HepG2 (cell line): ENCODE results near the gene CCDC88C. TPM values are rescaled to one million over a fixed set of nuclear protein-coding genes. Genes with fewer than 3 reads are reported as not detected.

Experiments
- ATAC-seq: fragments of 200-7000 bp; cut with Tn5 transposase; 3 replicates; pipeline ENCODE4 v1.9.1; 2020; ENCODE audit warnings: mild to moderate bottlenecking, moderate library complexity
- BruUV-seq: library from RNA; stranded (reverse); fragments of 400-500 nt; replicated peaks from 2 replicates; lab custom pipeline; 2021; lab: Mats Ljungman, UMichigan
- CTCF ChIA-PET: fragments of 300-600 bp; formaldehyde crosslinking; extraction: SDS; loops from one replicate; lab custom pipeline; 2021; ENCODE audit warnings: low total read pairs, inconsistent platforms, low intra/inter-chr PET ratio; lab: Yijun Ruan, JAX
- POLR2A ChIA-PET: fragments of 350-600 bp; sonication (Branson Sonifier 250); formaldehyde crosslinking; loops from one replicate; lab custom pipeline; 2020; ENCODE audit warnings: antibody characterized with exemption, inconsistent platforms; lab: Yijun Ruan, JAX
- DNase-seq: peaks from one replicate; pipeline ENCODE4 v3.0.0-alpha.2; 2015; ENCODE audit warnings: low spot score
- FAIRE-seq: peaks from 3 replicates; lab custom pipeline; 2011; peaks lifted over from hg19 to GRCh38; lab: Jason Lieb, UNC
- H2AFZ ChIP-seq: one replicate; pipeline ENCODE4 v1.6.1; 2011; ENCODE audit warnings: low read length, inconsistent platforms
- H3K27ac ChIP-seq: fragments of 300-600 bp; 3 replicates; pipeline ENCODE4 v1.8.0; 2011; ENCODE audit warnings: mixed run types, mild to moderate bottlenecking, mixed read lengths, low read length, inconsistent platforms; ENCODE audit not compliant: insufficient read depth; ENCODE audit errors: extremely low read length
- H3K27me3 ChIP-seq, 2 experiments: fragments of 200-600 bp in 1 of 2; 2 replicates in 1 of 2; 3 replicates in 1 of 2; pipeline versions ENCODE4 v1.6.0 to v1.8.0; 2011; ENCODE audit warnings: low read length in 2 of 2, mild to moderate bottlenecking in 2 of 2, moderate library complexity in 2 of 2, inconsistent platforms in 1 of 2; ENCODE audit not compliant: insufficient read depth in 2 of 2, control insufficient read depth in 1 of 2
- H3K36me3 ChIP-seq, 2 experiments: fragments of 200-600 bp in 1 of 2; replicated peaks in 1 of 2; 2 replicates in 1 of 2; 3 replicates in 1 of 2; pipeline versions ENCODE4 v1.5.1 to v1.8.0; 2011; ENCODE audit warnings: low read length in 2 of 2, inconsistent platforms in 1 of 2; ENCODE audit not compliant: insufficient read depth in 2 of 2, control insufficient read depth in 1 of 2
- H3K4me1 ChIP-seq: 2 replicates; pipeline ENCODE4 v1.5.1; 2012; ENCODE audit warnings: low read length, inconsistent platforms; ENCODE audit not compliant: insufficient read depth
- H3K4me2 ChIP-seq: 2 replicates; pipeline ENCODE4 v1.6.0; 2011; ENCODE audit warnings: low read depth, low read length, inconsistent platforms
- H3K4me3 ChIP-seq, 3 experiments: fragments of 200-600 bp in 1 of 3; sonication (generic), shearing (Covaris generic) in 1 of 3; replicated peaks in 1 of 3; 2 replicates each; pipeline ENCODE4 v1.5.1; 2011 to 2016; ENCODE audit warnings: low read length in 3 of 3, inconsistent platforms in 2 of 3, low read depth in 2 of 3, mild to moderate bottlenecking in 2 of 3, control low read depth in 1 of 3, mixed read lengths in 1 of 3; ENCODE audit not compliant: insufficient read depth in 1 of 3
- H3K79me2 ChIP-seq: one replicate; pipeline ENCODE4 v1.6.1; 2011; ENCODE audit warnings: low read length, inconsistent platforms; ENCODE audit not compliant: insufficient read depth
- H3K9ac ChIP-seq: 2 replicates; pipeline ENCODE4 v1.6.0; 2011; ENCODE audit warnings: mild to moderate bottlenecking, low read depth, low read length, inconsistent platforms; ENCODE audit not compliant: insufficient read depth
- H3K9me3 ChIP-seq: 2 replicates; pipeline ENCODE4 v1.5.1; 2012; ENCODE audit warnings: mild to moderate bottlenecking, low read length
- H4K20me1 ChIP-seq: 2 replicates; pipeline ENCODE4 v1.6.0; 2011; ENCODE audit warnings: inconsistent platforms, mild to moderate bottlenecking, low read length, moderate library complexity; ENCODE audit not compliant: insufficient read depth
- ARHGAP35 ChIP-seq: sonication (generic); formaldehyde crosslinking; IDR thresholded peaks from 2 replicates; pipeline ENCODE4 v1.9.0; 2022; ENCODE audit warnings: mild to moderate bottlenecking, inconsistent platforms, moderate library complexity, missing genetic modification reagents, borderline replicate concordance
- BHLHE40 ChIP-seq: IDR thresholded peaks from 2 replicates; pipeline ENCODE4 v1.6.1; 2011; ENCODE audit warnings: low read length, improper control_type of control experiment
- FOSL2 ChIP-seq: sonication (generic); formaldehyde crosslinking; IDR thresholded peaks from 2 replicates; pipeline ENCODE4 v1.4.0; 2020; ENCODE audit warnings: missing genetic modification reagents
- HIVEP1 ChIP-seq: sonication (generic); formaldehyde crosslinking; IDR thresholded peaks from 2 replicates; pipeline ENCODE4 v1.4.0; 2020; ENCODE audit warnings: mild to moderate bottlenecking, missing genetic modification reagents
- KLF6 ChIP-seq: IDR thresholded peaks from 2 replicates; pipeline ENCODE4 v1.8.0; 2016; ENCODE audit warnings: missing biosample characterization, missing genetic modification reagents
- MXI1 ChIP-seq: IDR thresholded peaks from 3 replicates; pipeline ENCODE4 v1.6.1; 2012; ENCODE audit warnings: low read depth, low read length, inconsistent platforms, borderline replicate concordance
- NKX3-1 ChIP-seq: sonication (generic); formaldehyde crosslinking; IDR thresholded peaks from 2 replicates; pipeline ENCODE4 v1.5.0; 2020; ENCODE audit warnings: missing genetic modification reagents
- POGZ ChIP-seq: sonication (generic); formaldehyde crosslinking; IDR thresholded peaks from 2 replicates; pipeline ENCODE4 v1.4.0; 2020; ENCODE audit warnings: mild to moderate bottlenecking, missing genetic modification reagents
- SALL2 ChIP-seq: sonication (generic); formaldehyde crosslinking; IDR thresholded peaks from 2 replicates; pipeline ENCODE4 v1.8.1; 2023; ENCODE audit warnings: mild to moderate bottlenecking, missing genetic modification reagents, inconsistent platforms
- SMAD9 ChIP-seq: sonication (generic); formaldehyde crosslinking; IDR thresholded peaks from 2 replicates; pipeline ENCODE4 v1.5.1; 2020; ENCODE audit warnings: mild to moderate bottlenecking, missing genetic modification reagents
- SYNCRIP ChIP-seq: fragments of 200-400 bp; formaldehyde crosslinking; IDR thresholded peaks from 2 replicates; pipeline ENCODE4 v1.6.1; 2018; ENCODE audit warnings: mild to moderate bottlenecking, low read depth, low read length; ENCODE audit not compliant: insufficient read depth
- ZFY ChIP-seq: sonication (generic); formaldehyde crosslinking; IDR thresholded peaks from 2 replicates; pipeline ENCODE4 v1.4.0; 2020; ENCODE audit warnings: missing genetic modification reagents
- ZNF605 ChIP-seq: sonication (generic); formaldehyde crosslinking; IDR thresholded peaks from 2 replicates; pipeline ENCODE4 v1.8.0; 2022; ENCODE audit warnings: mild to moderate bottlenecking, missing genetic modification reagents
- WGBS: methylation state at CpG from one replicate; pipeline ENCODE4 v1.1.6; 2017; ENCODE audit warnings: low lambda C conversion rate; 5-methylcytosine and 5-hydroxymethylcytosine counted together
- in situ Hi-C: cut with HindIII; loops from 2 replicates; pipeline ENCODE4 v1.10.0; 2017; ENCODE audit warnings: low pct_unique_long_range_greater_than_20kb; ENCODE audit not compliant: extremely low pct_ligation_motif_present
- intact Hi-C: fragments of 100-400 bp; cut with micrococcal nuclease; formaldehyde crosslinking; loops from one replicate; pipeline ENCODE4 v1.10.0; 2022; ENCODE audit not compliant: unreplicated experiment
- polyA plus RNA-seq, 8 experiments: library from polyadenylated mRNA; depleted of rRNA in 3 of 8; stranded (reverse) in 7 of 8; unstranded in 1 of 8; fragments of >200 nt; fragmentation: Illumina TruSeq in 4 of 8; extraction: Trizol in 4 of 8; gene quantifications; 2 replicates each; pipeline versions ENCODE4 v1.2.1 to v1.2.3, GENCODE V29; 2011 to 2016; ENCODE audit warnings: low read depth in 4 of 8, missing spikeins in 1 of 8, mixed read lengths in 1 of 8; ENCODE audit not compliant: insufficient read depth in 1 of 8
- total RNA-seq, 5 experiments: library from RNA; depleted of rRNA; stranded (reverse); fragments of >200 nt; fragmentation: Illumina TruSeq; extraction: Trizol; gene quantifications; 2 replicates each; pipeline ENCODE4 v1.2.3, GENCODE V29; 2016; ENCODE audit warnings: low read depth in 1 of 5
- TF ChIP-seq, protein P1 (sequence below): sonication (generic); formaldehyde crosslinking; IDR thresholded peaks from 2 replicates; pipeline ENCODE4 v1.4.0; 2020; ENCODE audit warnings: missing genetic modification reagents
- TF ChIP-seq, protein P2 (sequence below): sonication (generic); formaldehyde crosslinking; IDR thresholded peaks from 2 replicates; pipeline ENCODE4 v1.5.0; 2020; ENCODE audit warnings: mild to moderate bottlenecking, missing genetic modification reagents, moderate library complexity
- TF ChIP-seq, protein P3 (sequence below): IDR thresholded peaks from 2 replicates; pipeline ENCODE4 v1.6.1; 2016; ENCODE audit warnings: missing genetic modification reagents, missing compliant biosample characterization

Gene CCDC88C
- total and polyA plus RNA-seq, 2 of the 13 experiments (the other 11 are each of a cell fraction or from before 2014, with no cell fraction given), result 3.6 to 11.7 TPM

- TF ChIP-seq MXI1 (no peak), POGZ (CRISPR knock-in tag) (no peak)
- TF ChIP-seq, protein P1, sequence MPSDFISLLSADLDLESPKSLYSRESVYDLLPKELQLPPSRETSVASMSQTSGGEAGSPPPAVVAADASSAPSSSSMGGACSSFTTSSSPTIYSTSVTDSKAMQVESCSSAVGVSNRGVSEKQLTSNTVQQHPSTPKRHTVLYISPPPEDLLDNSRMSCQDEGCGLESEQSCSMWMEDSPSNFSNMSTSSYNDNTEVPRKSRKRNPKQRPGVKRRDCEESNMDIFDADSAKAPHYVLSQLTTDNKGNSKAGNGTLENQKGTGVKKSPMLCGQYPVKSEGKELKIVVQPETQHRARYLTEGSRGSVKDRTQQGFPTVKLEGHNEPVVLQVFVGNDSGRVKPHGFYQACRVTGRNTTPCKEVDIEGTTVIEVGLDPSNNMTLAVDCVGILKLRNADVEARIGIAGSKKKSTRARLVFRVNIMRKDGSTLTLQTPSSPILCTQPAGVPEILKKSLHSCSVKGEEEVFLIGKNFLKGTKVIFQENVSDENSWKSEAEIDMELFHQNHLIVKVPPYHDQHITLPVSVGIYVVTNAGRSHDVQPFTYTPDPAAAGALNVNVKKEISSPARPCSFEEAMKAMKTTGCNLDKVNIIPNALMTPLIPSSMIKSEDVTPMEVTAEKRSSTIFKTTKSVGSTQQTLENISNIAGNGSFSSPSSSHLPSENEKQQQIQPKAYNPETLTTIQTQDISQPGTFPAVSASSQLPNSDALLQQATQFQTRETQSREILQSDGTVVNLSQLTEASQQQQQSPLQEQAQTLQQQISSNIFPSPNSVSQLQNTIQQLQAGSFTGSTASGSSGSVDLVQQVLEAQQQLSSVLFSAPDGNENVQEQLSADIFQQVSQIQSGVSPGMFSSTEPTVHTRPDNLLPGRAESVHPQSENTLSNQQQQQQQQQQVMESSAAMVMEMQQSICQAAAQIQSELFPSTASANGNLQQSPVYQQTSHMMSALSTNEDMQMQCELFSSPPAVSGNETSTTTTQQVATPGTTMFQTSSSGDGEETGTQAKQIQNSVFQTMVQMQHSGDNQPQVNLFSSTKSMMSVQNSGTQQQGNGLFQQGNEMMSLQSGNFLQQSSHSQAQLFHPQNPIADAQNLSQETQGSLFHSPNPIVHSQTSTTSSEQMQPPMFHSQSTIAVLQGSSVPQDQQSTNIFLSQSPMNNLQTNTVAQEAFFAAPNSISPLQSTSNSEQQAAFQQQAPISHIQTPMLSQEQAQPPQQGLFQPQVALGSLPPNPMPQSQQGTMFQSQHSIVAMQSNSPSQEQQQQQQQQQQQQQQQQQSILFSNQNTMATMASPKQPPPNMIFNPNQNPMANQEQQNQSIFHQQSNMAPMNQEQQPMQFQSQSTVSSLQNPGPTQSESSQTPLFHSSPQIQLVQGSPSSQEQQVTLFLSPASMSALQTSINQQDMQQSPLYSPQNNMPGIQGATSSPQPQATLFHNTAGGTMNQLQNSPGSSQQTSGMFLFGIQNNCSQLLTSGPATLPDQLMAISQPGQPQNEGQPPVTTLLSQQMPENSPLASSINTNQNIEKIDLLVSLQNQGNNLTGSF (CRISPR knock-in tag), result no peak
Observed at GRCh38 chr14:91269076-91269991, 148.3 kb downstream of the CCDC88C start (continued).

GRCh38 chr14:91267965-91268437 lies 149.6 kb downstream of the CCDC88C start:
- 76% methylated on average over 7 of the region's 7 CpGs for WGBS
- peaks cover 5 to 22% of the 10 kb centered on the region in 2 experiments; a peak in 3 of 5 replicates for H3K27me3 ChIP-seq
- no peak overlapping the region for H3K27ac ChIP-seq
- CTCF ChIA-PET, result no interaction called here
- FAIRE-seq (no peak), ATAC-seq (no peak), DNase-seq (no peak)
- H3K9me3 ChIP-seq, result no peaks in the 10 kb centered on the region
- H3K9ac ChIP-seq, result no peak overlapping the region
- H3K4me3 ChIP-seq, result no peak overlapping the region
- POLR2A ChIA-PET, result no interaction called here
- in situ Hi-C loops, result no loop called here
- intact Hi-C loops, result no loop called here
- H2AFZ ChIP-seq, result no peak overlapping the region
- no peaks in the 10 kb centered on the region for H3K79me2 ChIP-seq
- H3K4me2 ChIP-seq, result no peak overlapping the region
- no TSS peak for BruUV-seq
- peaks cover 0 to 5% of the 10 kb centered on the region in 2 experiments; a peak in 2 of 5 replicates for H3K36me3 ChIP-seq
- no peaks in the 10 kb centered on the region for H4K20me1 ChIP-seq
- H3K4me1 ChIP-seq, result peaks cover 17% of the 10 kb centered on the region
- TF ChIP-seq ARHGAP35 (CRISPR knock-in tag), result no peak
- TF ChIP-seq BHLHE40, result no peak
- TF ChIP-seq KLF6, result no peak
- TF ChIP-seq SYNCRIP, result no peak
- no peak for TF ChIP-seq FOSL2 (CRISPR knock-in tag)
- no peak for TF ChIP-seq HIVEP1 (CRISPR knock-in tag)
- no peak for TF ChIP-seq ZFY (CRISPR knock-in tag)
- TF ChIP-seq NKX3-1 (CRISPR knock-in tag), result no peak
- TF ChIP-seq, protein P2, sequence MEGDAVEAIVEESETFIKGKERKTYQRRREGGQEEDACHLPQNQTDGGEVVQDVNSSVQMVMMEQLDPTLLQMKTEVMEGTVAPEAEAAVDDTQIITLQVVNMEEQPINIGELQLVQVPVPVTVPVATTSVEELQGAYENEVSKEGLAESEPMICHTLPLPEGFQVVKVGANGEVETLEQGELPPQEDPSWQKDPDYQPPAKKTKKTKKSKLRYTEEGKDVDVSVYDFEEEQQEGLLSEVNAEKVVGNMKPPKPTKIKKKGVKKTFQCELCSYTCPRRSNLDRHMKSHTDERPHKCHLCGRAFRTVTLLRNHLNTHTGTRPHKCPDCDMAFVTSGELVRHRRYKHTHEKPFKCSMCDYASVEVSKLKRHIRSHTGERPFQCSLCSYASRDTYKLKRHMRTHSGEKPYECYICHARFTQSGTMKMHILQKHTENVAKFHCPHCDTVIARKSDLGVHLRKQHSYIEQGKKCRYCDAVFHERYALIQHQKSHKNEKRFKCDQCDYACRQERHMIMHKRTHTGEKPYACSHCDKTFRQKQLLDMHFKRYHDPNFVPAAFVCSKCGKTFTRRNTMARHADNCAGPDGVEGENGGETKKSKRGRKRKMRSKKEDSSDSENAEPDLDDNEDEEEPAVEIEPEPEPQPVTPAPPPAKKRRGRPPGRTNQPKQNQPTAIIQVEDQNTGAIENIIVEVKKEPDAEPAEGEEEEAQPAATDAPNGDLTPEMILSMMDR (CRISPR knock-in tag), result no peak
- no peak for TF ChIP-seq SMAD9 (CRISPR knock-in tag)
- TF ChIP-seq SALL2, result no peak
- TF ChIP-seq, protein P3, sequence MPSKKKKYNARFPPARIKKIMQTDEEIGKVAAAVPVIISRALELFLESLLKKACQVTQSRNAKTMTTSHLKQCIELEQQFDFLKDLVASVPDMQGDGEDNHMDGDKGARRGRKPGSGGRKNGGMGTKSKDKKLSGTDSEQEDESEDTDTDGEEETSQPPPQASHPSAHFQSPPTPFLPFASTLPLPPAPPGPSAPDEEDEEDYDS, result no peak
- no peak for TF ChIP-seq ZNF605 (CRISPR knock-in tag)
